ENCODE results near the gene ATP8A1.

DNA sequence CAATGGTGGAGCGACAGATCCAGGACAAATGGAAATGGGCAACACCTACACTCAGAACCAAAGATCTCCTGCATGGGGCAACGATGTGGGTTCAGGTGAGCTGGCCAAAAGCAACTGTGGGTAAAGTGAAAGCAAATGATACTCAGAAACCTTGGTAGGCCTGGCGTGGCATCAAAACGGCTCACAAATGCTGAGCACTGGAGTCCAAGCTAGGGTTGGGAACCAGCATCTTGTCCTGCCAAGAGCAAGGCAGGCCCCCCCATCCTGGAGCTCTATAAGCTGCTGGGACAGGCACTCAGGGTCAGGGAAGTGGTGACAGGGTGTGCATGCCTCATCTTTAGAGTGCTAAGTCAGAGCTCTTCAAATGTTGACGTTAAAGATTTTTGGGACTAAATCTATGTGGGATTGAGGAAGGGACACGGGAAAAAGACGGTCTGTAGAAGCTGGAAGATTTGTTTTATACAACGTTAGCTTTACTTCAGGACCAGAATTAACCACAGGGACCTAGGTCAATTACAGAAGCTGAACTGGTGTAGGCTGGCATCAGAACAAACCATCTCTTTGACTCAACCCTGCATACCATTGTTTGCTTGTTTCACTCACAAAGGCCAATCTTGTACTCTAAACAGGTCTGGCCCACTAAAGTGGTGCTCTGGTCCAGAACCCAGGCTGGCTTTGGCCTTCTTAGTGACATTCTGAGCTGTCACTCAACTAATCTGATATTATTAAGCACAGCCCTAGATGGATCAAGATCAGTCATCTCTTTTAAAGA is 10.7 kb downstream of the ATP8A1 start:
- TF ChIP-seq, protein P1, sequence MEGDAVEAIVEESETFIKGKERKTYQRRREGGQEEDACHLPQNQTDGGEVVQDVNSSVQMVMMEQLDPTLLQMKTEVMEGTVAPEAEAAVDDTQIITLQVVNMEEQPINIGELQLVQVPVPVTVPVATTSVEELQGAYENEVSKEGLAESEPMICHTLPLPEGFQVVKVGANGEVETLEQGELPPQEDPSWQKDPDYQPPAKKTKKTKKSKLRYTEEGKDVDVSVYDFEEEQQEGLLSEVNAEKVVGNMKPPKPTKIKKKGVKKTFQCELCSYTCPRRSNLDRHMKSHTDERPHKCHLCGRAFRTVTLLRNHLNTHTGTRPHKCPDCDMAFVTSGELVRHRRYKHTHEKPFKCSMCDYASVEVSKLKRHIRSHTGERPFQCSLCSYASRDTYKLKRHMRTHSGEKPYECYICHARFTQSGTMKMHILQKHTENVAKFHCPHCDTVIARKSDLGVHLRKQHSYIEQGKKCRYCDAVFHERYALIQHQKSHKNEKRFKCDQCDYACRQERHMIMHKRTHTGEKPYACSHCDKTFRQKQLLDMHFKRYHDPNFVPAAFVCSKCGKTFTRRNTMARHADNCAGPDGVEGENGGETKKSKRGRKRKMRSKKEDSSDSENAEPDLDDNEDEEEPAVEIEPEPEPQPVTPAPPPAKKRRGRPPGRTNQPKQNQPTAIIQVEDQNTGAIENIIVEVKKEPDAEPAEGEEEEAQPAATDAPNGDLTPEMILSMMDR (conservative IDR thresholded peaks at IDR 0.05; ENCODE audit: low read length): no peak
- TF ChIP-seq EZH2phosphoT487 (IDR thresholded peaks at IDR 0.05; ENCODE audit: borderline replicate concordance, low read depth, low read length): no peak
